RWPE2 (cell line): ENCODE measurements around the gene IL27RA.

Experiments
- ATAC-seq: fragments of 200-7000 bp; cut with Tn5 transposase; 3 replicates; pipeline ENCODE4 v1.9.1; 2021; ENCODE audit warnings: low read depth
- DNase-seq: peaks from one replicate; pipeline ENCODE4 v3.0.0-alpha.2; 2020; ENCODE audit warnings: low spot score
- H3K27ac ChIP-seq: fragments of 450-650 bp; 2 replicates; pipeline ENCODE4 v1.5.1; 2017; ENCODE audit warnings: mild to moderate bottlenecking; ENCODE audit not compliant: poor library complexity, severe bottlenecking
- H3K27me3 ChIP-seq: fragments of 250-450 bp; sonication (Bioruptor Pico); 2 replicates; pipeline ENCODE4 v1.5.1; 2021; ENCODE audit warnings: mild to moderate bottlenecking, moderate library complexity; ENCODE audit not compliant: insufficient read depth, poor library complexity, severe bottlenecking
- H3K36me3 ChIP-seq: fragments of 250-450 bp; sonication (Bioruptor Pico); 2 replicates; pipeline ENCODE4 v1.5.1; 2020; ENCODE audit warnings: low read depth, mild to moderate bottlenecking, moderate library complexity
- H3K4me1 ChIP-seq: fragments of 250-450 bp; sonication (Bioruptor Pico); 2 replicates; pipeline ENCODE4 v1.5.1; 2021; ENCODE audit warnings: mild to moderate bottlenecking, moderate library complexity; ENCODE audit not compliant: insufficient read depth, poor library complexity, severe bottlenecking
- H3K4me3 ChIP-seq: fragments of 250-450 bp; sonication (Bioruptor Pico); 2 replicates; pipeline ENCODE4 v1.5.1; 2021; ENCODE audit warnings: mild to moderate bottlenecking, moderate library complexity; ENCODE audit not compliant: severe bottlenecking
- H3K9me3 ChIP-seq: fragments of 250-450 bp; sonication (Bioruptor Pico); 2 replicates; pipeline ENCODE4 v1.5.1; 2021; ENCODE audit warnings: mild to moderate bottlenecking, moderate library complexity; ENCODE audit not compliant: severe bottlenecking
- TF ChIP-seq, protein P1 (sequence below): fragments of 450-650 bp; IDR thresholded peaks from one replicate; pipeline ENCODE4 v1.5.1; 2017; ENCODE audit warnings: mild to moderate bottlenecking, moderate library complexity; ENCODE audit not compliant: poor library complexity, severe bottlenecking

IL27RA gene

DNA sequence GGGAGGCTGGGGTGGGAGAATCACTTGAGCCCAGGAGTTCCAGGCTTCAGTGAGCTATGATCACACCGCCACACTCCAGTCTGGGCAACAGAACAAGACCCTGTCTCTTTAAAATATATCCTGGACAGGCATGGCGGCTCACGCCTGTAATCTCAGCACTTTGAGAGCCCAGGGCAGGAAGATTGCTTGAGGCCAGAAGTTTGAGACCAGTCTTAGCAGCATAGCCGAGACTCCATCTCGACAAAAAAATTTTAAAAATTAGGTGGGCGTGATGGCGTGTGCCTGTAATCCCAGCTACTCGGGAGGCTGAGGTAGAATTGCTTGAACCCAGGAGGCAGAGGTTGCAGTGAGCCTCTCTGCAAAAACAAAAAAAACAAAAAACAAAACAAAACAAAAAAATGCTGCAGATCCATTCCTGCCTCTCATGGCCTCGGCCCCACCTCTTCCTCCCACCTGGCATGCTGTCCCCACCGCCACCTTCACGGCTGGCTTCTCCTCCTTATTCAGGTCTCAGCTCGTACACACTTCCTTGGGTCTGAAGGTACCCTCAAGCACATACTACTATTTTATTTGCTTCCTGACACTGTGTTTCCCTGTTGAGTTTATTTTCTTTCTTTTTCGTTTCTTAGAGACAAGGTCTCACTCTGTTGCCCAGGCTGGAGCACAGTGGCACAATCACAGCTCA lies 30.7 kb upstream of the IL27RA start:
- no peak overlapping the region for H3K27ac ChIP-seq
- DNase-seq (no peak), ATAC-seq (no peak)
- H3K36me3 ChIP-seq, result peaks cover 14% of the 10 kb centered on the region
- H3K4me3 ChIP-seq, result no peak overlapping the region
- peaks cover 6% of the 10 kb centered on the region for H3K9me3 ChIP-seq
- H3K4me1 ChIP-seq, result peaks cover 5% of the 10 kb centered on the region
- TF ChIP-seq, protein P1, sequence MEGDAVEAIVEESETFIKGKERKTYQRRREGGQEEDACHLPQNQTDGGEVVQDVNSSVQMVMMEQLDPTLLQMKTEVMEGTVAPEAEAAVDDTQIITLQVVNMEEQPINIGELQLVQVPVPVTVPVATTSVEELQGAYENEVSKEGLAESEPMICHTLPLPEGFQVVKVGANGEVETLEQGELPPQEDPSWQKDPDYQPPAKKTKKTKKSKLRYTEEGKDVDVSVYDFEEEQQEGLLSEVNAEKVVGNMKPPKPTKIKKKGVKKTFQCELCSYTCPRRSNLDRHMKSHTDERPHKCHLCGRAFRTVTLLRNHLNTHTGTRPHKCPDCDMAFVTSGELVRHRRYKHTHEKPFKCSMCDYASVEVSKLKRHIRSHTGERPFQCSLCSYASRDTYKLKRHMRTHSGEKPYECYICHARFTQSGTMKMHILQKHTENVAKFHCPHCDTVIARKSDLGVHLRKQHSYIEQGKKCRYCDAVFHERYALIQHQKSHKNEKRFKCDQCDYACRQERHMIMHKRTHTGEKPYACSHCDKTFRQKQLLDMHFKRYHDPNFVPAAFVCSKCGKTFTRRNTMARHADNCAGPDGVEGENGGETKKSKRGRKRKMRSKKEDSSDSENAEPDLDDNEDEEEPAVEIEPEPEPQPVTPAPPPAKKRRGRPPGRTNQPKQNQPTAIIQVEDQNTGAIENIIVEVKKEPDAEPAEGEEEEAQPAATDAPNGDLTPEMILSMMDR, result no peak
- H3K27me3 ChIP-seq, result no peaks in the 10 kb centered on the region

DNA sequence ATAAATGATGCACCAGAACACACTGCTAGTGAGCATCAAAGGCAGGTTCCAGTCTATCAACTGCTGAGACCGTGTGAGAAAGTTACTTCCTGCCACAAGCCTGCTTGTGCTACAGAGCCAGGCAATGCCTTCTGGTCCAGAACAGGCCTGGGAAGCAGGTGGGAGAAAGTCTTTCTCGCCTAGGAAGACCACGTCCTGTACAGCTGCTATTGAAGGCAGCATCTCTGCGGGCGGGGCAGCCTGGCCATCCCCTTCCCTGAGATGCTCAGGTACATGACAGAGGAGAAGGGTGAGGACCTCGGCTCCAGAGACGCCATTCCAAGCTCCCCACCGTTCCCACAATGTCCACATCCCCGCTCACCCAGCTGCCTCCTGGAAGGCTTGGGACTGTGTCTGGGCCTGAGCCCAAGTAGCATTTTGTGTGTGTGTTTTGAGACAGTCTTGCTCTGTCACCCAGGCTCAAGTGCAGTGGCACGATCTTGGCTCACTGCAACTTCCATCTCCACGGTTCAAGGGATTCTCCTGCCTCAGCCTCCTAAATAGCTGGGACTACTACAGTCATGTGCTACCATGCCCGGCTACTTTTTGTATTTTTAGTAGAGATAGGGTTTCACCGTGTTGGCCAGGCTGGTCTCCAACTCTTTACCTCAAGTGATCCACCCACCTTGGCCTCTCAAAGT lies 28.9 kb upstream of the IL27RA start:
- ATAC-seq (no peak), DNase-seq (no peak)
- Histone ChIP-seq H3K36me3 (peaks cover 14% of the 10 kb centered on the region), H3K4me1 (peaks cover 5% of the 10 kb centered on the region), H3K27ac (no peak overlapping the region), H3K9me3 (peaks cover 6% of the 10 kb centered on the region), H3K4me3 (no peak overlapping the region), H3K27me3 (no peaks in the 10 kb centered on the region)
- TF ChIP-seq, protein P1, result no peak

DNA sequence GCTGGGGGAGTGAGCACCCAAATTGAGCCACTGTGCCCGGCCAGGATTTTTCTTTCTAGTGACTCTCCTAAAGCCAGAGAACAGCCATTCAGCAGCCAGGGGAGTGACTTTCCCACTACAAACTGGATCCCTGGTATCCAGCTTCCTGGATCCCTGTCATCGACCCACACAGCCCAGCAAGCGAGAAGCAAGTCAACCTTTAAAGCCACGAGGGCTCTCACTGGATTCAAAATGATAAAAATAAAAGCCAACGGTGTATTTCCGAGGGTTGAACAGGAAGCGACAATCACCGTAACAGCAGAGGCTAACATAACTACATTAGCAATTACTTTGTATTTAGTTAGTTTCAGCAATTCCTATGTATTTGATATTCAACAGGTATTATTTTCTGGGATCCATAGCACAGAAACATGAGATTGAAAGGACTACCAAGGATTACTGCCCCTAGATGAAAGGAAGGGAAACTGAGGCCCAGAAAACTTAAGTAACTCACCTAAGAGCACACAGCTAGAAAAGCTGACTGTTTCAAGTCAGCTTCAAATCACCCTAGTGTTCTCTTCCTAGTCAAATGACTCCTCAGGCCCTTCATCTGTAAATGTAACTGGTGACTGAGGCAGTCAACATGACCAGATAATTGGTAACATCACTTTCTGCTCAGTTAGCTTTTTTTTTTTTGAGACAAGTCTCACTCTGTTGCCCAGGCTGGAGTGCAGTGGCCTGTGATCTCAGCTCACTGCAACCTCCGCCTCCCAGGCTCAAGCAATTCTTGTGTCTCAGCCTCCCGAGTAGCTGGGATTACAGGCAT lies 28.1 kb upstream of the IL27RA start:
- Histone ChIP-seq H3K4me1 (peaks cover 5% of the 10 kb centered on the region), H3K9me3 (peaks cover 6% of the 10 kb centered on the region), H3K4me3 (no peak overlapping the region), H3K27me3 (no peaks in the 10 kb centered on the region), H3K36me3 (peaks cover 14% of the 10 kb centered on the region), H3K27ac (no peak overlapping the region)
- TF ChIP-seq, protein P1, result no peak
- ATAC-seq (no peak), DNase-seq (no peak)

DNA sequence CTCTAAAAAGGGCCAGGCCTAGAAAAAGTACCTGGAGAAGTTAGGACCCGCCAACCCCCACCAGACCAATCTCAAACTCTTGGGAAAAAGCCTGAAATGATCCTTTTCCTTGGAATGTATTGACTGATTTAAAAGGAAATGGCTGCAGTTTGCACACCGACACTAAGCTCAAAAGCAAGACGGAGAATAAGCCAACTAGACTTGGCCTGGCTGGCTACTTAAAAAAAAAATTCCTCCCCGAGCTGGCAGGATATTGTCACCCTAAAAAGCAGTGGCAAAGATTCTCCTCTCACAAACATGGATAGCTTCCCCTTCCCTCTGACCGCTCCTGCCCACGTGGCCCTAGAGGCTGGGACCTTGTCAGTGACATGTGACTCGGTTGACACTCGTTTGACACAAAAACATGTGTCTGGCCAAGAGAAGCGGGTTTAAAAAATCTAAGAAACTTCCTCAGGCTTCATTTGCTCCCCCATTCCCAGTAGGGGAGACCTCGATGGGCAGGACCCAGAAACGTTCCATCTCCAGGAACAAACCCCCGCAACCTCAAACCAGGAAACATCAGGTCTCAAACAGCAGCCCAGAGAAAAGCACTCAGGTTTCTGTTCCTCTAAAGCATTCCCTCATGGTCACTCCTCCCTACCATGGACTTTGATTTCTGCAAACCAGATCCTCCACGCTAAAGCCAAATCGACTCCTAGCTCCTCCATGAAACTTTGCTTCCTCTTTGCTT lies 26.8 kb upstream of the IL27RA start:
- Histone ChIP-seq H3K27me3 (no peaks in the 10 kb centered on the region), H3K36me3 (peaks cover 3% of the 10 kb centered on the region), H3K27ac (peak overlapping the region; percentile 69), H3K4me3 (no peak overlapping the region), H3K9me3 (no peaks in the 10 kb centered on the region), H3K4me1 (peaks cover 5% of the 10 kb centered on the region)
- ATAC-seq, result no peak
- TF ChIP-seq, protein P1, result no peak
- no peak for DNase-seq
